Endothelial cell of hepatic sinusoid (primary cell): ENCODE measurements around the gene CFAP70.
"Not testable (repeated sequence)": the region's sequence is repeated elsewhere in the genome, so short reads cannot be mapped to it uniquely, and the experiment has no call there.

ENCODE experiments used
- in situ Hi-C: cut with HindIII; loops from 2 replicates; pipeline ENCODE4 v1.10.0; 2017; ENCODE audit warnings: low sequenced_read_pairs

The CFAP70 gene

GRCh38 chr10:73340121-73340520 lies 18.5 kb downstream of the CFAP70 start:
- in situ Hi-C loops, result no loop called here

- in situ Hi-C loops, result no loop called here
These were observed 19.2 kb downstream of the CFAP70 start for GRCh38 chr10:73339436-73339835.

GRCh38 chr10:73338801-73339368 lies 19.8 kb downstream of the CFAP70 start:
- in situ Hi-C loops, result no loop called here

GRCh38 chr10:73333202-73333601 lies 25.5 kb downstream of the CFAP70 start:
- in situ Hi-C loops, result no loop called here

- in situ Hi-C loops, result no loop called here
These were observed 26.3 kb downstream of the CFAP70 start for GRCh38 chr10:73332379-73332778.

- in situ Hi-C loops, result not testable (repeated sequence)
These were observed 30.1 kb downstream of the CFAP70 start for GRCh38 chr10:73328523-73328922.

- in situ Hi-C loops, result not testable (repeated sequence)
These were observed 33.4 kb downstream of the CFAP70 start for GRCh38 chr10:73325290-73325689.

- in situ Hi-C loops, result not testable (repeated sequence)
These were observed 35.1 kb downstream of the CFAP70 start for GRCh38 chr10:73323582-73323981.

GRCh38 chr10:73310475-73310874 lies 48.2 kb downstream of the CFAP70 start:
- in situ Hi-C loops, result no loop called here

GRCh38 chr10:73307203-73307800 lies 51.4 kb downstream of the CFAP70 start:
- in situ Hi-C loops, result loop anchor here (5.0 kb wide), 1 partner anchor 40 kb away; no protein-coding TSS in a partner anchor

- in situ Hi-C loops, result loop anchor here (5.0 kb wide), 1 partner anchor 41 kb away; no protein-coding TSS in a partner anchor
These were observed 52.4 kb downstream of the CFAP70 start for GRCh38 chr10:73306171-73306708.

GRCh38 chr10:73296946-73297345 lies 61.7 kb downstream of the CFAP70 start:
- in situ Hi-C loops, result no loop called here

GRCh38 chr10:73293461-73293860 lies 65.2 kb downstream of the CFAP70 start:
- in situ Hi-C loops, result no loop called here

- in situ Hi-C loops, result no loop called here
These were observed 68.7 kb downstream of the CFAP70 start for GRCh38 chr10:73289958-73290357.

- in situ Hi-C loops, result no loop called here
These were observed 71.2 kb downstream of the CFAP70 start for GRCh38 chr10:73287441-73287840.

- in situ Hi-C loops, result no loop called here
These were observed 77.6 kb downstream of the CFAP70 start for GRCh38 chr10:73281097-73281496.

GRCh38 chr10:73264423-73264822 lies 94.2 kb downstream of the CFAP70 start:
- in situ Hi-C loops, result no loop called here

- in situ Hi-C loops, result no loop called here
These were observed 94.8 kb downstream of the CFAP70 start for GRCh38 chr10:73263693-73264347.

GRCh38 chr10:73262880-73263555 lies 95.6 kb downstream of the CFAP70 start:
- in situ Hi-C loops, result no loop called here

GRCh38 chr10:73262105-73262730 lies 96.4 kb downstream of the CFAP70 start:
- in situ Hi-C loops, result no loop called here
